SK-N-SH (cell line): ENCODE results near the gene TSC22D2. TPM values are rescaled to one million over a fixed set of nuclear protein-coding genes. Genes with fewer than 3 reads are reported as not detected.
A peak's percentile ranks its signal among the peaks of the same experiment; 100 is the strongest.

Experiments used
- CHD2 ChIP-seq: fragments of 150-350 bp; IDR thresholded peaks from 2 replicates; pipeline ENCODE4 v1.6.1; 2018; ENCODE audit warnings: low read length; ENCODE audit not compliant: partially characterized antibody
- FOSL2 ChIP-seq: IDR thresholded peaks from 2 replicates; pipeline ENCODE4 v1.4.0; 2012; ENCODE audit warnings: low read depth, mild to moderate bottlenecking, moderate library complexity, borderline replicate concordance
- FOXJ3 ChIP-seq: sonication (generic); formaldehyde crosslinking; IDR thresholded peaks from 2 replicates; pipeline ENCODE4 v1.5.1; 2020; ENCODE audit warnings: mild to moderate bottlenecking, missing genetic modification reagents
- FOXM1 ChIP-seq: IDR thresholded peaks from 2 replicates; pipeline ENCODE4 v1.4.0; 2012; ENCODE audit warnings: low read depth, mild to moderate bottlenecking
- GABPA ChIP-seq: IDR thresholded peaks from 2 replicates; pipeline ENCODE4 v1.4.0; 2012; ENCODE audit warnings: low read depth, mild to moderate bottlenecking
- GATA2 ChIP-seq: sonication (generic); formaldehyde crosslinking; IDR thresholded peaks from 2 replicates; pipeline ENCODE4 v1.5.0; 2020; ENCODE audit warnings: mild to moderate bottlenecking, missing genetic modification reagents
- MAX ChIP-seq: IDR thresholded peaks from 2 replicates; pipeline ENCODE4 v1.4.0; 2012; ENCODE audit warnings: low read depth
- MEF2A ChIP-seq: IDR thresholded peaks from 2 replicates; pipeline ENCODE4 v1.4.0; 2012; ENCODE audit warnings: low read depth, borderline replicate concordance
- RAD21 ChIP-seq: IDR thresholded peaks from 2 replicates; pipeline ENCODE4 v1.6.1; 2012; ENCODE audit warnings: mild to moderate bottlenecking, low read length
- RCOR1 ChIP-seq: fragments of 150-350 bp; IDR thresholded peaks from 2 replicates; pipeline ENCODE4 v1.6.1; 2017; ENCODE audit warnings: antibody characterized with exemption, low read length
- RXRA ChIP-seq: IDR thresholded peaks from 2 replicates; pipeline ENCODE4 v1.4.0; 2012; ENCODE audit warnings: low read depth, mild to moderate bottlenecking, borderline replicate concordance
- SIN3A ChIP-seq: IDR thresholded peaks from 2 replicates; pipeline ENCODE4 v1.6.1; 2012; ENCODE audit warnings: low read depth, mild to moderate bottlenecking, low read length, moderate library complexity, borderline replicate concordance
- SMC3 ChIP-seq: IDR thresholded peaks from 2 replicates; pipeline ENCODE4 v1.6.1; 2012; ENCODE audit warnings: low read depth, low read length, improper control_type of control experiment
- USF2 ChIP-seq: fragments of 150-350 bp; IDR thresholded peaks from 2 replicates; pipeline ENCODE4 v1.6.1; 2017; ENCODE audit warnings: antibody characterized with exemption, low read length, low read depth, borderline replicate concordance
- YY1 ChIP-seq: IDR thresholded peaks from 2 replicates; pipeline ENCODE4 v1.4.0; 2012; ENCODE audit warnings: low read depth, mild to moderate bottlenecking
- polyA plus RNA-seq, 3 experiments: library from polyadenylated mRNA; depleted of rRNA; stranded (reverse); fragments of >200 nt; gene quantifications; 2 replicates each; pipeline ENCODE4 v1.2.3, GENCODE V29; 2012
- TF ChIP-seq, protein P1 (sequence below): fragments of 200-600 bp; sonication (generic); IDR thresholded peaks from 2 replicates; pipeline ENCODE4 v1.6.1; 2017; ENCODE audit warnings: antibody characterized with exemption, mild to moderate bottlenecking, moderate library complexity
- TF ChIP-seq, protein P2 (sequence below): fragments of 150-350 bp; IDR thresholded peaks from 2 replicates; pipeline ENCODE4 v1.6.1; 2016; ENCODE audit warnings: mild to moderate bottlenecking, low read depth, low read length
- TF ChIP-seq, protein P3 (sequence below): IDR thresholded peaks from 2 replicates; pipeline ENCODE4; 2012
- TF ChIP-seq, protein P4 (sequence below): IDR thresholded peaks from 2 replicates; pipeline ENCODE4 v1.4.0; 2012; ENCODE audit warnings: low read depth, borderline replicate concordance

TSC22D2 gene
- polyA plus RNA-seq, 1 of the 3 experiments (the other 2 are of a cell fraction) = 4.8 TPM

DNA sequence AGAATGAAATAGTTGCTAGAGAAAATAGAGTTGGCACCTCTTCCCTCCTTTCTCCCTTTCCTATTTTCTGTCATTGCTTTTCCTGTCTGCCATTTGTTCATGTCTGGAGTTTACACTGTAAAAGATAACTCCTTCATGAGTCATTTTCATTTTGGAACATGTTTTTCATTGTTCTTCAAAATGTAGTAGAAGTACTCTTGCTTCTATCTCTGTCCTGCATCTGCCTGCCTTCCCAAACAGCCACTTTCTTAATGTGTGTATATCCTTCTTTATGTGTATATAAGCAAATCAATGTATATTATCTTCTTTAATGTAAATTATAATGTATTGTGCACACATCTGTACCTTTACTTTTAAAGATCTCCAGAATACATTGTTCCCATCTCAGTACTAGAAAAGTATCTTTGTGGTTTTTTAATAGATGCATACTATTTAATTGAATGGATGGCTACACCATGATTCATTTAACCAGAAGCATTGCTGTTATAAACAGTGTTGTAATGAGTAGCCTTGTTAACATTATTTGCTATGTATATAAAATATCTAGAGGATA is 41.1 kb downstream of the TSC22D2 start (continued):
- TF ChIP-seq SIN3A (no peak), SMC3 (no peak), YY1 (no peak), RAD21 (no peak), FOSL2 (peak; percentile 67), GATA2 (no peak), RXRA (peak; percentile 13; the same call in 1 of the 2 replicates), USF2 (no peak), GABPA (no peak), MAX (no peak), MEF2A (no peak), CHD2 (no peak), FOXM1 (no peak), RCOR1 (no peak), FOXJ3 (CRISPR knock-in tag) (no peak)
- TF ChIP-seq, protein P1, sequence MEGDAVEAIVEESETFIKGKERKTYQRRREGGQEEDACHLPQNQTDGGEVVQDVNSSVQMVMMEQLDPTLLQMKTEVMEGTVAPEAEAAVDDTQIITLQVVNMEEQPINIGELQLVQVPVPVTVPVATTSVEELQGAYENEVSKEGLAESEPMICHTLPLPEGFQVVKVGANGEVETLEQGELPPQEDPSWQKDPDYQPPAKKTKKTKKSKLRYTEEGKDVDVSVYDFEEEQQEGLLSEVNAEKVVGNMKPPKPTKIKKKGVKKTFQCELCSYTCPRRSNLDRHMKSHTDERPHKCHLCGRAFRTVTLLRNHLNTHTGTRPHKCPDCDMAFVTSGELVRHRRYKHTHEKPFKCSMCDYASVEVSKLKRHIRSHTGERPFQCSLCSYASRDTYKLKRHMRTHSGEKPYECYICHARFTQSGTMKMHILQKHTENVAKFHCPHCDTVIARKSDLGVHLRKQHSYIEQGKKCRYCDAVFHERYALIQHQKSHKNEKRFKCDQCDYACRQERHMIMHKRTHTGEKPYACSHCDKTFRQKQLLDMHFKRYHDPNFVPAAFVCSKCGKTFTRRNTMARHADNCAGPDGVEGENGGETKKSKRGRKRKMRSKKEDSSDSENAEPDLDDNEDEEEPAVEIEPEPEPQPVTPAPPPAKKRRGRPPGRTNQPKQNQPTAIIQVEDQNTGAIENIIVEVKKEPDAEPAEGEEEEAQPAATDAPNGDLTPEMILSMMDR = no peak
- TF ChIP-seq, protein P2, sequence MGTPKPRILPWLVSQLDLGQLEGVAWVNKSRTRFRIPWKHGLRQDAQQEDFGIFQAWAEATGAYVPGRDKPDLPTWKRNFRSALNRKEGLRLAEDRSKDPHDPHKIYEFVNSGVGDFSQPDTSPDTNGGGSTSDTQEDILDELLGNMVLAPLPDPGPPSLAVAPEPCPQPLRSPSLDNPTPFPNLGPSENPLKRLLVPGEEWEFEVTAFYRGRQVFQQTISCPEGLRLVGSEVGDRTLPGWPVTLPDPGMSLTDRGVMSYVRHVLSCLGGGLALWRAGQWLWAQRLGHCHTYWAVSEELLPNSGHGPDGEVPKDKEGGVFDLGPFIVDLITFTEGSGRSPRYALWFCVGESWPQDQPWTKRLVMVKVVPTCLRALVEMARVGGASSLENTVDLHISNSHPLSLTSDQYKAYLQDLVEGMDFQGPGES = no peak
- TF ChIP-seq, protein P3, sequence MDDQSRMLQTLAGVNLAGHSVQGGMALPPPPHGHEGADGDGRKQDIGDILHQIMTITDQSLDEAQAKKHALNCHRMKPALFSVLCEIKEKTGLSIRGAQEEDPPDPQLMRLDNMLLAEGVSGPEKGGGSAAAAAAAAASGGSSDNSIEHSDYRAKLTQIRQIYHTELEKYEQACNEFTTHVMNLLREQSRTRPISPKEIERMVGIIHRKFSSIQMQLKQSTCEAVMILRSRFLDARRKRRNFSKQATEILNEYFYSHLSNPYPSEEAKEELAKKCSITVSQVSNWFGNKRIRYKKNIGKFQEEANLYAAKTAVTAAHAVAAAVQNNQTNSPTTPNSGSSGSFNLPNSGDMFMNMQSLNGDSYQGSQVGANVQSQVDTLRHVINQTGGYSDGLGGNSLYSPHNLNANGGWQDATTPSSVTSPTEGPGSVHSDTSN = peak; percentile 83
- TF ChIP-seq, protein P4, sequence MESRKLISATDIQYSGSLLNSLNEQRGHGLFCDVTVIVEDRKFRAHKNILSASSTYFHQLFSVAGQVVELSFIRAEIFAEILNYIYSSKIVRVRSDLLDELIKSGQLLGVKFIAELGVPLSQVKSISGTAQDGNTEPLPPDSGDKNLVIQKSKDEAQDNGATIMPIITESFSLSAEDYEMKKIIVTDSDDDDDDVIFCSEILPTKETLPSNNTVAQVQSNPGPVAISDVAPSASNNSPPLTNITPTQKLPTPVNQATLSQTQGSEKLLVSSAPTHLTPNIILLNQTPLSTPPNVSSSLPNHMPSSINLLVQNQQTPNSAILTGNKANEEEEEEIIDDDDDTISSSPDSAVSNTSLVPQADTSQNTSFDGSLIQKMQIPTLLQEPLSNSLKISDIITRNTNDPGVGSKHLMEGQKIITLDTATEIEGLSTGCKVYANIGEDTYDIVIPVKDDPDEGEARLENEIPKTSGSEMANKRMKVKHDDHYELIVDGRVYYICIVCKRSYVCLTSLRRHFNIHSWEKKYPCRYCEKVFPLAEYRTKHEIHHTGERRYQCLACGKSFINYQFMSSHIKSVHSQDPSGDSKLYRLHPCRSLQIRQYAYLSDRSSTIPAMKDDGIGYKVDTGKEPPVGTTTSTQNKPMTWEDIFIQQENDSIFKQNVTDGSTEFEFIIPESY = no peak
